GM12891 (cell line): Measurements from ENCODE around the gene CDH13.

ENCODE experiments used
- DNase-seq: peaks from one replicate; pipeline ENCODE4 v3.0.0; 2011; ENCODE audit warnings: low spot score; ENCODE audit not compliant: insufficient read length
- FAIRE-seq: peaks from 2 replicates; lab custom pipeline; 2011; peaks lifted over from hg19 to GRCh38; lab: Jason Lieb, UNC
- PAX5 ChIP-seq: IDR thresholded peaks from 2 replicates; pipeline ENCODE4 v1.6.1; 2011; ENCODE audit warnings: low read length, moderate library complexity, mild to moderate bottlenecking; ENCODE audit not compliant: insufficient read depth, severe bottlenecking
- POLR2A ChIP-seq: IDR thresholded peaks from 2 replicates; pipeline ENCODE4 v1.6.1; 2011; ENCODE audit warnings: low read depth, low read length, control low read depth
- POLR2AphosphoS5 ChIP-seq: IDR thresholded peaks from 2 replicates; pipeline ENCODE4 v1.6.1; 2011; ENCODE audit warnings: low read depth, low read length, control low read depth
- POU2F2 ChIP-seq: IDR thresholded peaks from 2 replicates; pipeline ENCODE4 v1.6.1; 2011; ENCODE audit warnings: low read depth, mild to moderate bottlenecking, control low read depth, low read length, moderate library complexity
- SPI1 ChIP-seq: IDR thresholded peaks from 2 replicates; pipeline ENCODE4 v1.6.1; 2011; ENCODE audit warnings: low read depth, low read length, control low read depth
- TAF1 ChIP-seq: IDR thresholded peaks from 2 replicates; pipeline ENCODE4 v1.6.1; 2011; ENCODE audit warnings: low read depth, low read length, control low read depth

CDH13 gene

GRCh38 chr16:83674931-83675535 lies 1048.3 kb downstream of the CDH13 start:
- no peak for DNase-seq
- FAIRE-seq = no peak
- no peak for TF ChIP-seq POLR2A
- no peak for TF ChIP-seq POLR2AphosphoS5
- TF ChIP-seq POU2F2 = no peak
- no peak for TF ChIP-seq SPI1
- TF ChIP-seq PAX5 = no peak
- no peak for TF ChIP-seq TAF1

- TF ChIP-seq SPI1 (no peak), POLR2A (no peak), TAF1 (no peak), POU2F2 (no peak), POLR2AphosphoS5 (no peak), PAX5 (no peak)
- FAIRE-seq (no peak), DNase-seq (no peak)
Measured at GRCh38 chr16:83676086-83676485, 1049.3 kb downstream of the CDH13 start.

- TF ChIP-seq POLR2AphosphoS5 = no peak
- no peak for TF ChIP-seq POU2F2
- TF ChIP-seq POLR2A = no peak
- no peak for TF ChIP-seq TAF1
- TF ChIP-seq PAX5 = no peak
- TF ChIP-seq SPI1 = no peak
- DNase-seq (no peak), FAIRE-seq (no peak)
Measured at GRCh38 chr16:83680980-83681379, 1054.2 kb downstream of the CDH13 start.

- no peak for DNase-seq
- TF ChIP-seq POLR2AphosphoS5 (no peak), POLR2A (no peak), SPI1 (no peak), POU2F2 (no peak), PAX5 (no peak), TAF1 (no peak)
- FAIRE-seq = no peak
Measured at GRCh38 chr16:83681381-83681956, 1054.7 kb downstream of the CDH13 start.

GRCh38 chr16:83682116-83682867 lies 1055.5 kb downstream of the CDH13 start:
- no peak for TF ChIP-seq POLR2AphosphoS5
- FAIRE-seq (no peak), DNase-seq (no peak)

- TF ChIP-seq POU2F2 (no peak), PAX5 (no peak), SPI1 (no peak), POLR2A (no peak), TAF1 (no peak), POLR2AphosphoS5 (no peak)
- no peak for FAIRE-seq
- DNase-seq = no peak
Measured at GRCh38 chr16:83682868-83683235, 1056.1 kb downstream of the CDH13 start.

- DNase-seq = no peak
- TF ChIP-seq POLR2A (no peak), POLR2AphosphoS5 (no peak), POU2F2 (no peak), PAX5 (no peak), SPI1 (no peak), TAF1 (no peak)
- FAIRE-seq = no peak
Measured at GRCh38 chr16:83685615-83686165, 1058.9 kb downstream of the CDH13 start.

GRCh38 chr16:83686726-83687125 lies 1060.0 kb downstream of the CDH13 start:
- FAIRE-seq (no peak), DNase-seq (no peak)
- no peak for TF ChIP-seq TAF1
- TF ChIP-seq POU2F2 = no peak
- TF ChIP-seq POLR2AphosphoS5 = no peak
- no peak for TF ChIP-seq PAX5
- no peak for TF ChIP-seq SPI1
- TF ChIP-seq POLR2A = no peak

- TF ChIP-seq PAX5 (no peak), POLR2A (no peak), POLR2AphosphoS5 (no peak), SPI1 (no peak), TAF1 (no peak), POU2F2 (no peak)
- no peak for DNase-seq
- no peak for FAIRE-seq
Measured at GRCh38 chr16:83689385-83689831, 1062.6 kb downstream of the CDH13 start.
